HG03378 (cell line): ENCODE measurements around the gene FGD4.
"Not testable (repeated sequence)": the region's sequence is repeated elsewhere in the genome, so short reads cannot be mapped to it uniquely, and the experiment has no call there.

Source experiments
- ATAC-seq: cut with Tn5 transposase; IDR thresholded peaks from one replicate; pipeline ENCODE4 v1.9.1; 2021; ENCODE audit warnings: mild to moderate bottlenecking, moderate library complexity; ENCODE audit not compliant: unreplicated experiment

Gene FGD4

DNA sequence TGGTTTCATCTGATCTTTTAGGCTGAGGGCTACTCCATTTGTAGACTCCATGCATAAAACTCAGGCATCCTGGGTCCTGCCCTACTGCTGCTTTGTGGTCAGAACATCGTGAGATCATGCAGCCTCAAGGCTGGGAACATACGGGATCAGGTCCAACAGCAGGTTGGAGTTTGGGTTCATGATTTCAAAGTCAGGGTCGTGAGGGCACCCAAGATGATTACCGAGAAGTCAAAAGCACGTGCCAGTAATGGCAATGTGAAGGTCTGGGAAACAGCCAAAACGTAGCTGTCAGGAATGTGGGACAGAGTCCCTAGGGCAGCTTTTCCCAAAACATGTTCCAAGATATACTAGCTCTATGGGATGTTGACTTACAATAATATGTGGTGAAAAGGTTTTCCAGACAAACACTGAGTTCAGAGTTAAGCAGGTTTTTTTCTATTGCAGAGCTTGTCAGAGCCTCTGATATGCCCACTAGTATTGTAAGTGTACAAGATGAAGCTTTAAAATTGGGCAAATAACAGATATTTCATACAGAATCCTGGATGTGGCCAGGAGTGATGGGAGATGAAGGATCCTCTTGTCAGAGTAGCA is 149.4 kb downstream of the FGD4 start:
- no peak for ATAC-seq

DNA sequence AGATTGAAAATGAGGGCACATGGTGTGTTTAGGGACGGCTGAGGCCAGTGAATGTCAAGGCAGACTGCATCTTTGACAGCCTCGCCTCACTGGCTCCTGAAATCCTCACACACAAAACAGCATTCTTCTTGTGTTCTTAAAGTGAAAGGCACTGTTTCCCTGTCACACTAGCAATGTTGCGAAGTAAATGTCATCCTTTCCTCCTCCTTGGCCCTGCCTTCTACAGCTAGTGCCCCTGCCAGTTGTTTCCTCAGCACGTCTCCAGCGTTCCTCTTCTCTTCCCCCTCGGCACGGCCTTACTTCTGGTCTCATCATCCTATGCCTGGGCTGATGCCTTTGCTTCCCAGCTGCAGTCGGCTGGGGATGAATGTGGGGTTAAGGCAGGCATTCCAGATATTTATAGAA is 150.3 kb downstream of the FGD4 start:
- ATAC-seq, result no peak

DNA sequence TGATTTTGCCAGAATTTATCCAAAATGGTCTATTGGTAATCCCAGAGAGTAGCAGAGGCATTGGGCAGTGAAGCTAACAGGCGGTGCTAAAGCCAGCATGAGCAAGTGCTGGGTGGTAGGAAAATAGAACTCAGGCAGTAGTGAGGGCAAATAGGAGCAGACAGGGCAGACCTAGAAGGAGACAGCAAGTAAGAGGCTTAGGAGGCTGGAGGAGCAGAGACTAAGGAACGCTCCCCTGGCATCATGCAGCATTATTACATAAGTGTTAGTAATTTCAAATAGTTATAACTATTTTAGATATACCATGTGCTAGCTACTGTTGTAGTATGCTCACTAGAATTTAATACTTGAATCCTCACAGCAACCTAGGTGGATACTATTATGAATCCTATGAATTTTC is 151.7 kb downstream of the FGD4 start:
- no peak for ATAC-seq

DNA sequence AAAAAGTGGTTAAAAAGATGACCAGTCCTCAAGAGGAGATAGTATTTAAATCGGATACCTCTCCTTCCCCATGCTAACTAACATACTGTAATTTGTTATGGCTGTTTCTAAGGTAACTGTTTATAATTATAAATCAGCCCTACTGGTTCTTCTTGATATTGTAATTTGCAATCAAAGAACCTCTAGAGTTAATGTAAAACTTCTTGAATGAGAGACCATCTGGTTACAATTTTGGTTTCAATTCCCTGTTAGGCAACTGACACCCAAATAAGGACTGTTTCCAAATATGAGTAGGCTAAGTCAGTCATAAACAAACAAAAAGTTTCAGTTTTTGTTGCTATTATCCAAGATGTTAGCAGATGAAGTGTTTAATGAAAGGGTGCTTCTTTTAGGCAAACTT is 159.5 kb downstream of the FGD4 start:
- ATAC-seq, result peak; percentile 98

DNA sequence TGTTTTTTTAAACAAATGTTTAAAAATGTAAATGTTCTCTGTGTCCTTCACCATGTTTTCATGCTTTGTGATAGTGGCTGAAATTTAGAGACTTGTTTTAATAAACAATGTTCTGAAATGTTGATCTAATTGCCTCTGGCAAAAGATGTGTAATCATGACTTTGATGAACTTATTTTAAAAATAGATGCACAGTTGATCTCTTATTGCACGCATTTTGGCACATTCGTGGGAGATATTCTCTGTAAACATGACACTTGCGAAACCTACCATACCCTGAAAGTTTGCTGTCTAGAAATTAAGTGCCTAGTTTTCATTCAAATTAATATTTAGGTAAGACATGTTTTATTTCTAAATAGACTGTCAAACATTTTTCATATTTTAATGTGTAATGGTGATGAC is 160.1 kb downstream of the FGD4 start:
- no peak for ATAC-seq

DNA sequence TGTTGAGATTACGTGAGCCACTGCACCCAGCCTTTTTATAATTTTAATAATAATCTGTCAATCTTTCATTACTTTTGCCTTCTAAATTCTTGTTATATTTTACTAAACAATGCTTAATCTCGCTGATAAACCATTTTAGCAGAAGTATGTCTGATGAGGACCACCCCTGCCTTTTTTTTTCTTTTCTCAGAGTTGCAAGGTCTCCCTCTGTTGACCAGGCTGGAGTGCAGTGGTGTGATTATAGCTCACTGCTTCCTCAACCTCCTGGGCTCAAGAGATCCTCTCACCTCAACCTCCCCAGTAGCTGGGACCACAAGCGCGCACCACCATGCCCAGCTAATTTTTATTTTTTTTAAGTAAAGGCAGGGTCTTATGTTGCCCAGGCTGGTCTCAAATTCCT is 161.2 kb downstream of the FGD4 start:
- no peak for ATAC-seq

DNA sequence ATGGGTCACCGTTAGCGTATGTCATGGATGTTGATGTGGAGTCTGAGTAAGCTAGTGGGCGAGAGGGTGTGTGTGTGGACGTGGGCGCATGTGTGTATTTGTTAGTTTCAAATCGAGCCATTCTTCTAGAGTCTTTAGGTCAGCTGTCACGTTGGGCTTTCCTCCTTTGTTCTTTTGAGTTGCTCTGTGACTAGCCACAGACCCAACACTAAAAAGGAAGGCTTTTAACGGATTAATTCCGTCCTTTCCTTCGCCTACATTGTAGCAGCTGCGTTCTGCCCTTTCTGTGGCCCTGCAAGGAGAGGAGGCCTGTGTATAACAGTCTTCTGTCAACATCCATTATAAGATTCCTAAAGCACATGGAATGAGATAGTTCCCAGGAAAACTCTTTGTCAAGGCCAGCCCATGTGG is 162.6 kb downstream of the FGD4 start:
- ATAC-seq, result no peak

DNA sequence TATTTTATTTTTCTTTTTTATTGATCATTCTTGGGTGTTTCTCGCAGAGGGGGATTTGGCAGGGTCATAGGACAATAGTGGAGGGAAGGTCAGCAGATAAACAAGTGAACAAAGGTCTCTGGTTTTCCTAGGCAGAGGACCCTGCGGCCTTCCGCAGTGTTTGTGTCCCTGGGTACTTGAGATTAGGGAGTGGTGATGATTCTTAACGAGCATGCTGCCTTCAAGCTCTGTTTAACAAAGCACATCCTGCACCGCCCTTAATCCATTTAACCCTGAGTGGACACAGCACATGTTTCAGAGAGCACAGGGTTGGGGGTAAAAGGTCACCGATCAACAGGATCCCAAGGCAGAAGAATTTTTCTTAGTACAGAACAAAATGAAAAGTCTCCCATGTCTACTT is 163.1 kb downstream of the FGD4 start:
- ATAC-seq, result not testable (repeated sequence)

DNA sequence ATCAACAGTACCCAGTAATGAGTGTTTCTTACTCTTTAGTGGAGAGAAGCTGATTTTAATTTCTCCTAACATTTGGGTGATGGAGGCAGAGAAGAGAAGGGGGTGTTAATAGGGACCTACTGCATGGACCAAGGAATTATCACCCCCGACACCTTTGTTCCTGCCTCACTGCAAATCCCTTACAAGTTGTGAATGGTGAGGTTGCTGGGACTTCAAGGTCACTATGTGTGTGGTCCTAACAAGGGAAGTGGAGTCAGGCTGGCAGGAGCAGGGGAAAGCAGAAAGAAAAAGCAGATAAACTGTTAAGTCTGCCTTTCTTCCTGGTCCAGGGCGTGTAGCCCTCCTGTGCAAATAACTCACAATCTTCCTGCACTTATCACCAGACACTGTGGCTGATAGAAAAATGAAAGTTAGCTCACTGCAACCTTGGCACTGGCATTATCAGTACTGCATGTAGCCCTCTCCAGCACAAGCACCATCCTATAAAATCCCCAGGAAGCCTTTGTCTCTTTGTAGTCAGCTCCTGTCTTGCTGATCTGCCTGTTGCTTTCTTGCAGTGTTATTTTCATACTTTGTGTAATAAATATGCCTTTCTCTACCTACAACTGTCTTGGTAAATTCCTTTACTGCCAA is 167.4 kb downstream of the FGD4 start:
- no peak for ATAC-seq

DNA sequence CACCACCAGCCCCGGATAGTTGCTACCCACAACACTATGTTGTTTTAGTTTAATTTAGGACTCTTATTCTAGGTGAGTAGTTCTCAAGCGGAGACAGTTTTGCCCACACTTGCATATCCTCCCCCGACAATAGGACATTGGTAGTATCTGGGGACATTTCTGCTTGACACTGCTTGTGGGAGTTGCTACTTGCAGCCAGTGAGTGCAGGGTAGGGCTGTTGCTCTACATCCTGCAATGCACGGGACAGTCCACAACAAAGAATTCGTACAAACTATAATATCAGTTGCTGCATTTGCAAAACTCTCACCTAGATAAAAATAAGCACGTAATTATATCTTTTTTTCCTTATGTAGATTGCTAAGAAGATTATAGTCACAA is 167.9 kb downstream of the FGD4 start:
- ATAC-seq, result no peak

DNA sequence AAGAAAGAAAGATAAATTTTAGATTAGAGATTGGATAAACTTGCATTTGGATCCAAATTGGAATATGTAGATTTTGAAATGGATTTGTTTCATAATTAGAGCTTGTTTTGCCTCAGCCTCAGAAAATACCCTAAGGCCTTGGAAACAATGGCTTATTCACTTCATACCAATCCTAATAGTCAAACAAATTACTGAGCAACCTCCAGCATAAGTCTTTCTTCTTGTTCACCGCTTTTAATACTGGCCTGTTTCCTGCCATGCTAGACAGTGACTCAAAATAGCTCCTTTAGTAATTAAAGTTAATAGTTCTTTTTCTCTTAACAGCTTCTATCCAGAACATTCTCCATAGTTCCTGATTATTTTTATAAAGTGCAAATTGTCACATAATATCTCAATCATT is 168.9 kb downstream of the FGD4 start:
- no peak for ATAC-seq

DNA sequence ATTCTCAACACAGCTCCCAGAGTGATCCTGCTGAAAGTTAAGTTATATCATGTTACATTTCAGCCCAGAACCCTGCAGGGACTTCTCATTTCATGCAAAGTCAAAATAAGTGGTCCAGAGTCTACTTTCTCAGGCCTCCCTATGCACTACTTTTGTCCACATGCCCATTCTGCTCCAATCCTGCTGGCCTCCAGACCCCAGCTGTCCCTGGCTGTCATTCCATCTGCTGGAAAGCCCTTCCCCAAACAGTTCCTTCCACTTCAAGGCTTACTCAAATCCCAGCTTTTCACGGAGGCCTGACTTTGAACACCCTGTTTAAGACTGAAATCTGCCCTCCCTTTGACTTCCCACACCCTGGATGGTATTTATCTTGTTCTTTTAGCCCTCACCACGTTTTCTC is 169.9 kb downstream of the FGD4 start:
- no peak for ATAC-seq

DNA sequence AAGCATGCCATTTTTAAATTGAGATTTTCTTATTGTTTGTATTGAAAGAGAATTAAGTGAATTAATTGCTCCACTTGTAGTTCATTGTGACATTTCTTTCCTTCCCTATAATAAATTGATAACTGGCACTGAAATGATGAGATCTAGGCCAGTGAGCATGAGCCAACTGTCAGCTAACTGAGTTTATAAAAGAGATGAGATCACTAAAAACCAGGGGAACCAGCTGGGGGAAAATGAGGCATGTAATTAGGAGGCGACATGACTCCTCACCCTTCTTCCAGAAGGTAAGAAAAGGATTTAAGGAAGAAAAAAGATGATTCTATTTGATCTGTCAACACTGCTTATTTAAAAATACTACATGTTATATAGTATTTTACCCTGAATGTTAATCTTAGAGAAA is 175.2 kb downstream of the FGD4 start:
- ATAC-seq, result no peak

DNA sequence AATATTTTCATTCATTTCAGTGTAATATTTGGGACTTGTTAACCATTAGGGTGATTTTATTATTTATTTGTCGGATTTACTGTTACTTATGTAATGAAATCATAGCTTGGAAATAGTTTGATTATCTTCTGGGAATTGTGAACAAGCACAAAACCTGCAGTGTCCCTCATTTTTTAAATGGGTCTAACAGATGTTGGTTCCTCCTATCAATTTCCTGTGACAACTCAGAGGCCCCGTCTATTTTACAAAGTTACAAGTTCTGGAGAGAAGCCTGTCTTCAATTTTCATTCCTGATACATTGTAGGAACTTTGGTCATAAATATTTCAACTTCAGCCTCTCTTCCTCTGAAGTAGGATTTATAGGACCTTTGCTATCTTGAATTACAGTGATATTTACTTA is 178.0 kb downstream of the FGD4 start:
- ATAC-seq, result no peak

DNA sequence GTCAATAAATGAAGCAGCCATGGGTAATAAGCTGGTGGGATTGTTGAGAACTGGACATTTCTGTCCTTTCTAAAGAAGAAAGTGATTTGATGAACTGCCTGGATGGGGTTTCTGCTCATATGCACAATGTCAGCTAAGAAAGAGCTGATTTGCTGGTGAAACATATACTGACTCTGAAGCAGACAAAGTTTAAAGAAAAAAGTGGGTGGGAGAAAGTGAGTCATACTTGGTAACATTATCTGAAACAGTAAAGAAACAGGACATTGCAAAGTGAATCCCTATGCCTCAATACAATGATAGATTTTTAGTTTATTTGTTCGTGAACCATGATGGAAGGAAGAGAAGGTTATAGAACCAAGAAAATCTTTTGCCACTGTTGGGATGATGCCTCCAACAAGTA is 184.2 kb downstream of the FGD4 start:
- ATAC-seq, result no peak

DNA sequence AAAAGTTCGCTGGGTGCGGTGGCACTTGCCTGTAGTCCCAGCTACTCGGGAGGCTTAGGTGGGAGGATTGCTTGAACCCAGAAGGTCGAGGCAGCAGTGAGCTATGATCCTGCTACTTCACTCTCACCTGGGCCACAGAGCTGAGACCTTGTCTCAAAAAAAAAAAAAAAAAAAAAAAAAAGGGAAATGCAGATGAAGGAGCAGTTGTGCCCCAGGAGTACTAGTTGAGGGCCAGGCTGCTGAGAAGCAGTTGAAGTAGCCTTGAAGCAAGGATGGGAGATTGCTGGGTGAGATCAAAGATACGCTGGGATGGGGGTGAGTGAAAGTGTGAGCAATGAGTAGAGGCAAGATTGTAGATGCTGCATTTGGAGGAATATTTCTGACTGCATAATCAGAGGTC is 186.3 kb downstream of the FGD4 start:
- ATAC-seq, result no peak

DNA sequence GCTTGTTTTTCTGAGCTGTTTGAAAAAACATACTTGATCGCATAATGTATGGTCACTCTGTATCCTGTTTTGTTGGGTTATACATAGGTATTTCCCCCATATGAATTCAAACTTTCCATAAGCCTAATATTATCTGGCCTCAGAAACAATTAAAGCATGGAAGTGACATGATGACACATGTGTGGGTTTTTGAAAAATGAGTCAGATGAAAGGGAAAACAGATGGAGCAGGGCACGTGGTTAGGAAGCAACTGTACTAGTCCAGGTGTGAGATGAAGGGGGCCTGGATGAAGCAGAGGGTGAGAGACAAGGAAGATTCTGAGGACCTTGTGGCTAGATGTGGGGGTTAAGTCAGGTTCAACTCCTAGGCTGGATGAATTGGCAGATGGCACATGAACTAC is 187.0 kb downstream of the FGD4 start:
- no peak for ATAC-seq

DNA sequence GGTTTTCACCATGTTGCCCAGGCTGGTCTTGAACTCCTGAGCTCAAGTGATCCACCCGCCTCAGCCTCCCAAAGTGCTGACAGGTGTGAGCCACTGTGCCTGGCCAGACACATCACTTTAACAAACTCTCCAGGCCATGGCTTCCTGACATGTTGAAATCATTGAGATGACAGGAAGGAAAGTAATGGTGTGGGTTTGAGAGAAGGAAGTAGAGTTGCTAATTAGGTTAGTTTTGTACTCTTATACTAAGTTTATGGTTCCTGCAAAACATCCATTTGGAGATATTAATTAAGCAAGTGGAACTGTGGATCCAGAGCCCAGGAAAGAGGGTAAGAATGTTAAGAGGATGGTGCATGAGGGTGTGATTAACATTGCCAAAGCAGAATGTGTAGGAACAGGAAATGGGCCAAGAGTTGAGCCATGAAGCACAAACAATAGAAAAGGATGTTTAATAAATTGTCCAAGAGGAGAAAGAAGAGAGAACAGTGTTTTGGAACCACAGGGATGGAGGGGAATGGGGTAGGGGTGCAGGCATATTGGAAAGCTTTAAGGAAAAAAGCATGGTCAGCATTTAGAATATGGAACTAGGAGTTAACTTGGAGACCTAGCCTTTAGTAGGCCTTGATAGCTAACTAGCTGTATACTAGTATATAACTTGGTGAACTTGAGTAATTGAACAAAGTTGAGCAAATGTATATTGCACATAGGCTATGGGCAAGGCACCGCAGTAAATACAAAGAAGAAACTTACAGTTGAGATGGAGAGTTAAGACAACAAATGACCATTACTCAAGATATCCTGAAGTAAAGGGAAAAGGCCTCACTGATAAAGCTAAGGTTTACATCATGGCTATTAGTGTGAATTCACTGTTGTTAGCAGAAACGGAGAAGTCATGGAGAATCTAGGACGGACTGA is 188.5 kb downstream of the FGD4 start:
- ATAC-seq, result no peak

DNA sequence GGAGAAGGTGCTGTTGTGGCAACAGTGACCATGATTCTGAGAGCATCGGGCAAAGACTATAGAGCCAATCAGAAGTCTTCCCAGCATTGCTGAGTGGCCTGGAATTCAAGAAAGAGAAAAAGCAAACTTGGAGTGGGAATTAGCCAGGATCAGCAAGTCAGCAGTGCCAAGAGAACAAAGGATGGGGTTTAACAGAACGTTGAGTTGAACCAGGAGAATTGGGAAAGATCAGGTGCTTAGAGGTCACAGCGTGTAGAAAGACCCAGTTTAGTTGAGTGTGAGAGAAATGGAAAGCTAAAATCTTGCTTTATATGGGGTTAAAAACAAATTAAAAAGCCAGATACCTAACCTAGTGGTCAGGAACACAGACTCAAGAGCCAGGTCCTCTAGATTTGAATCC is 189.2 kb downstream of the FGD4 start:
- no peak for ATAC-seq

DNA sequence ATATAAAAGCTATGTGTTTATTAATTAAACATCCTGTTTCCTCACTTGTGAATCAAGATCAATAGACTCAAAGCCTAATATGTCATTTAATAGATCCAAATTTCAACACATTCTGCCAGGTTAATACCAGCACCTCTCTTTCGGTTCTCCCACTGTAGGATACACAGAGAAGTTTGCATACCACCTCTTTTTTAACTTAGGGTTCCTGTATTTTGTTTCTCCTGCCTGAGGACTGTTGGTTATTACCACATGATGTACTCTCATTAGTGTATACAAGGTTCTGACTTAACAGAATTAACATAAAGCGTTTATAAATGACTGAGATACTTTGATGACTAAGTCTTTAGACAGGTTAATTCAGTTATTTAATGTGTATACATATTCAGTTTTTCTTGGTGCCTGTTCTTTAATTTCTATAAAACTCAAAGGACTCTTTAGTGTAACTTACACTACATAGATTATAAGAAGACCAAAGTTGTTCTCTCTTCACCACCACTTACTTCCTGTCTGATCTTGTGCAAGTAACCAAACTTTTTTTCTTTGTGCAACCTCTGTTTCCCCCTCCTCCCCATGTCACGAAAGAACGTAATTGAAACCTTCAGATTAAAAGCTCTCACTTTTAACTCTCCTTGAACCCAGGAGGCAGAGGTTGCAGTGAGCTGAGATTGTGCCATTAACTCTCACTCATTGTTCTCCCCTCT is 190.0 kb downstream of the FGD4 start:
- ATAC-seq, result no peak

DNA sequence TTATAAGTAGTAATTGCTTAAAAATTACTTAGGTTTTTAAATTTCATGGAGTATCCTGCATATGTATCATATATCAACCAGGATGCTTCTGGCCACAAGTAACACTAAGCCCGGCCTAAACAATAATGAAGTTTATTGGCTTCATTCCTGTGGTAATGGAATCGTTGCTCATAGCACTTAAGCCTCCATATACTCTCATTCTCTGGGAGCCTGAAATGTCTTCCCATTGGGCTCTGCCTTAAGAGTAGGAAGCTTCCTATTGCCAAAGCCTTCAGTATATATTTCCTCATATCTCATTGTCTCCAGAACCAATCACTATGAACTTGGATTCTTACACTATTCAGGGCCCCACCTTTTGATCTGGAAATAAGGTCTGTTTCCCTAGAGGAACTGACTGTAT is 195.9 kb downstream of the FGD4 start:
- ATAC-seq, result no peak

DNA sequence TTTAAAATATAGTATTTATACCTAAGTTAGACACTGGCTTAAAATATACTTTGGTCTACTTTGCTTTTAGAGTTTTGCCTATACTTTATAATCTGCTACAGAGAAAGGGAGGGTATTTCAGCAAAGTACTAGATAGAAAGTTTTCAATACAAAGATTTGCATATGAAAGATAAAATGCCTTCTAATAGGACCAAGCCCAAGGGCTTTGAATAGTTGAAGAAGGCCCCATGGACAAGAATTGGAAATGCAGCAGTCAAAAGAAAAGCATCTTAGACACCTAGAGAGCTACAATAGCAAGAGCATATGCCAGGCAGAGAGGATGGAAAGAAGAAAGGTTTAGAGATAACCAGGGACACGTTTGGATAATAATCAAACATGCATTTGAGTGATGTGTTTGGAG is 196.7 kb downstream of the FGD4 start:
- no peak for ATAC-seq
